Thoracic aorta (tissue), 2 donors: ENCODE measurements around the gene ENG. TPM values are rescaled to one million over a fixed set of nuclear protein-coding genes. Genes with fewer than 3 reads are reported as not detected.
A peak's percentile ranks its signal among the peaks of the same experiment; 100 is the strongest.

Source experiments
- ATAC-seq: fragments of 150-250 bp; one replicate; pipeline ENCODE4 v1.8.0; 2017; ENCODE audit warnings: low read depth; ENCODE audit not compliant: insufficient number of reproducible peaks, low FRiP score
- DNase-seq: peaks from one replicate; pipeline ENCODE4 v3.0.0-alpha.2; 2020; ENCODE audit warnings: low spot score
- H3K27ac ChIP-seq, 2 donors: fragments of 200-600 bp; sonication (generic); 1 replicate in 1 of 2; 2 replicates in 1 of 2; pipeline ENCODE4 v1.5.1; 2016; ENCODE audit warnings: mild to moderate bottlenecking in 2 of 2, moderate library complexity in 2 of 2
- H3K27me3 ChIP-seq: fragments of 200-600 bp; sonication (generic); replicated peaks from 2 replicates; pipeline ENCODE4 v1.6.0; 2016; ENCODE audit warnings: mild to moderate bottlenecking; ENCODE audit not compliant: insufficient read depth
- H3K36me3 ChIP-seq: fragments of 200-600 bp; sonication (generic); one replicate; pipeline ENCODE4 v1.5.1; 2016
- H3K4me1 ChIP-seq, 2 donors: fragments of 200-600 bp; sonication (generic); 1 replicate in 1 of 2; 2 replicates in 1 of 2; pipeline versions ENCODE4 v1.5.1 to v1.6.0; 2016; ENCODE audit warnings: low read depth in 2 of 2, mild to moderate bottlenecking in 1 of 2; ENCODE audit not compliant: control insufficient read depth in 1 of 2
- H3K4me3 ChIP-seq: fragments of 200-600 bp; sonication (generic); 2 replicates; pipeline ENCODE4 v1.5.1; 2016; ENCODE audit warnings: mild to moderate bottlenecking
- H3K9me3 ChIP-seq: fragments of 200-600 bp; sonication (generic); 2 replicates; pipeline ENCODE4 v1.5.1; 2016
- CTCF ChIP-seq: fragments of 200-600 bp; sonication (generic); IDR thresholded peaks from one replicate; pipeline ENCODE4 v1.5.1; 2019; ENCODE audit warnings: antibody characterized with exemption
- total RNA-seq, 2 donors: library from RNA; depleted of rRNA; stranded (reverse); fragments of >200 nt; gene quantifications; one replicate each; pipeline versions ENCODE4 v1.1.0 to v1.2.3, GENCODE V29; 2016

Gene ENG
- total RNA-seq, 2 donors from 2014 or later: 239 to 268 TPM

GRCh38 chr9:127826253-127826913 is 28.1 kb downstream of the ENG start:
- peaks cover 18 to 70% of the 10 kb centered on the region in 2 donors for H3K4me1 ChIP-seq
- H3K9me3 ChIP-seq: no peaks in the 10 kb centered on the region
- no peak overlapping the region for H3K4me3 ChIP-seq
- H3K36me3 ChIP-seq: peaks cover 23% of the 10 kb centered on the region
- peak overlapping the region; percentile 76 to 85 for H3K27ac ChIP-seq
- TF ChIP-seq CTCF: no peak
- H3K27me3 ChIP-seq: no peaks in the 10 kb centered on the region
- no peak for DNase-seq
- no peak for ATAC-seq

DNA sequence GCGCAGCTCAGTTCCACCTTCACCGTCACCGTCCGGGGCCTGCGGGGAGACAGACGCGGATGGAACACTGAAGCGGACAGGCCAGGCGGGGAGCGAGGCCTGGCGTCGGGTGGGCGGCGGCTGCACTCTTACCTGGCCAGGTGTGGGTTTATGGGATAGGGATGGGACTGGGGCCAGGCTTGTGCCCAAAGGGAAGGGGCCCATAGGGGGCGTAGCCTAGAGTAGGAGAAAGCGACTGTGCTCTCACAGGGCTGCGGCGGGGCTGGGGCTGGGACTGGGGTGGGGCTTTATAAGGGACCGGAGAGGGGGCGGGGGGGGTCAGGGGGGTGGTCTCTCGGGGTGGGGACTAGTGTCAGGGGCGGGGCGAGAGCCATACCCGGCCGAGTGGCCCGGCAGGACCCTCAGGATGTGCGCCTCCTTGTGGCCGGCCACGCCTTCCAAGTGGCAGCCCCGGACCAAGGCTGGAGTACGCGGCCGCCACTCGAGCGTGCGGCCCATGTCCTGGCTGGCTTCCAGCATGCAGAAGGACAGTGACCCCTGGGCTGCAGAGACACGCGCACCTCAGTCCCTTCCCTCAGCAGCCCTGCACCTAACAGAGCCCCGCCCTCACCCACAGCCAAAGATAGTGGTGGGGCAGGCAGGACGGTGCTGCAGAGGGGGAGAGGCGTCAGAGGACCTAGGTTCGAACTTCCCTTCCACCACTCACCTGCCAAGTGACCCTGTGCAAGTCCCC is 29.0 kb downstream of the ENG start:
- H3K4me1 ChIP-seq: peaks cover 15 to 61% of the 10 kb centered on the region in 2 donors
- DNase-seq: no peak
- peaks cover 30% of the 10 kb centered on the region for H3K36me3 ChIP-seq
- peak; percentile 31 for TF ChIP-seq CTCF
- H3K27me3 ChIP-seq: no peaks in the 10 kb centered on the region
- peak overlapping the region; percentile 76 to 85 for H3K27ac ChIP-seq
- no peaks in the 10 kb centered on the region for H3K9me3 ChIP-seq
- no peak for ATAC-seq
- no peak overlapping the region for H3K4me3 ChIP-seq

GRCh38 chr9:127822108-127822507 is 32.4 kb downstream of the ENG start:
- Histone ChIP-seq H3K4me1 (peaks cover 0 to 29% of the 10 kb centered on the region in 2 donors), H3K27me3 (no peaks in the 10 kb centered on the region), H3K4me3 (no peak overlapping the region), H3K9me3 (no peaks in the 10 kb centered on the region), H3K36me3 (peaks cover 56% of the 10 kb centered on the region), H3K27ac (peak overlapping the region in 1 of 2 donors; percentile 28)
- DNase-seq: no peak
- TF ChIP-seq CTCF: no peak
- no peak for ATAC-seq

GRCh38 chr9:127818574-127818973 is 35.9 kb downstream of the ENG start:
- ATAC-seq (no peak), DNase-seq (no peak)
- TF ChIP-seq CTCF: no peak
- Histone ChIP-seq H3K27me3 (no peaks in the 10 kb centered on the region), H3K9me3 (no peaks in the 10 kb centered on the region), H3K36me3 (peaks cover 68% of the 10 kb centered on the region), H3K4me3 (no peak overlapping the region), H3K27ac (no peak overlapping the region), H3K4me1 (peaks cover 0 to 15% of the 10 kb centered on the region in 2 donors)

DNA sequence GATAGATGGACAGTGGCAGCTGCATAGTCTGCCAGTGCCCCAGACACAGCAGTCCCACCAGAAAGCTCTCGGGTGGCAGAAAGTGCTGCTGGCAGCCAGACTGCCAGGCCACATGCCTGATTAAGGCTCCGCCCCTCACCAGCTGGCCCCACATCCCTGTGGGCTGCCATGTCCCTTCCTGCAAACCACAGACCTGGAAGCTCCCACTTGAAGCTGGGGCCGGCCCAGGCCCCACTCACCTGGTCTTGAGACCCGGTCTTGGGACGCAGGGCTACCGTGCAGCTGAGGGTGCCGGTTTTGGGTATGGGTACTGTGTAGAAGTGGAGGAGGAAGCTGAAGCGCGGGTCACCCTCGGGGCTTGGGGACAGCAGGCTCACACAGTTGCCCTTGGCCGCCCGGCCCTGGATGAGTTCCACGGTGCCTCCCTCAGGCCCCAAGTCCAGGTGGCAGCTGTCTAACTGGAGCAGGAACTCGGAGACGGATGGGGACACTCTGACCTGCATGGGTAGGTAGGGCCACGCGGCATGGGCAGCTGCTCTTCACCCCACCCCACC is 36.5 kb downstream of the ENG start:
- H3K4me1 ChIP-seq: peaks cover 0 to 12% of the 10 kb centered on the region in 2 donors
- H3K27ac ChIP-seq: no peak overlapping the region
- H3K36me3 ChIP-seq: peaks cover 74% of the 10 kb centered on the region
- TF ChIP-seq CTCF: no peak
- H3K27me3 ChIP-seq: no peaks in the 10 kb centered on the region
- no peak overlapping the region for H3K4me3 ChIP-seq
- DNase-seq (no peak), ATAC-seq (no peak)
- H3K9me3 ChIP-seq: no peaks in the 10 kb centered on the region
